Loucy (cell line): ENCODE data around the gene TFDP1.

Experiments
- CTCF ChIP-seq: fragments of 200-600 bp; sonication (generic); conservative IDR thresholded peaks from 2 replicates; pipeline ENCODE4 v1.5.1; 2014; ENCODE audit warnings: mild to moderate bottlenecking, antibody characterized with exemption, low read length
- EZH2phosphoT487 ChIP-seq: fragments of 200-600 bp; IDR thresholded peaks from 2 replicates; pipeline ENCODE4 v1.6.1; 2018; ENCODE audit warnings: antibody characterized with exemption, mild to moderate bottlenecking, moderate library complexity, borderline replicate concordance

DNA sequence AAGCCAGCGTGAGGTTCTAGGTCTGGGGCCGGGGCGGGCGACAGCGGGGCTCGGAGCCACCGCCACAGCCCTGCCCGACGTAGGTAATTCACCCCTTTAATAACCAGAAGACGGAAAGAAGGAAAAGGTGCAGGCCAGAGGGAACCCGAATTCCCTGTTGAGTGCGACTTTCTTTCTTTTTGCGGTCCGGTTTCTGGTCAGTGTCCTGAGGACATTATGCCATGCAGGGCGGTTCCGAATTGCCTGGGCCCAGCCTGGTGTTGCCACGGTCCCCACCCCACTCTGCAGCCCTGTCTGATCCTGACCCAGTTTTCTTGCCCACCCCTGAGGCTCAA is 18.4 kb upstream of the TFDP1 start:
- TF ChIP-seq CTCF (no peak), EZH2phosphoT487 (no peak)
